Activated CD8-positive, alpha-beta memory T cell treated with anti-CD3 and anti-CD28 coated beads for 24 hours (primary cell): Measurements from ENCODE around the gene ALG2.
"Not testable (repeated sequence)": the region's sequence is repeated elsewhere in the genome, so short reads cannot be mapped to it uniquely, and the experiment has no call there.

Experiments used
- DNase-seq: peaks from one replicate; pipeline ENCODE4 v3.0.0-alpha.2; 2020

ALG2 gene

GRCh38 chr9:99237849-99238248 is 16.1 kb upstream of the ALG2 start:
- not testable (repeated sequence) for DNase-seq

DNA sequence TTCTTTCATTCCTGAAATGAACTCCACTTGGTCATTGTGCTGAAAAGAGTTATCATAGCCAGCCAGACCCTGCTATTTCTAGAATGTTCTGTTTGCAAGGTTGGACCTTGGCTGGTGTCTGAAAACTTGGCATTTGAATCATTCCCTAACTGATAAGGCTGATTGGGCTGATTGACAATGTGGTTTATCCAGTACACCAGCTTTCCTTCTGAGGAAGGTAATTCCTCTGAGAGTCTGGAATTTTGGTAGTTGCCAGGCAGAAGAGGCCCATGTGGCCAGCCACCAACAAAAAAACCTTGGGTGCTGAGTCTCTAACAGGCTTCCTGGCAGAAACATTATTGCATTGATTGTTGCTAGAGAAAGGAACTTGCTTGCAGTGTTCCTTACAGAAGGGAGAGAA is 15.6 kb upstream of the ALG2 start:
- DNase-seq = no peak

GRCh38 chr9:99235926-99236634 is 14.3 kb upstream of the ALG2 start:
- no peak for DNase-seq

DNA sequence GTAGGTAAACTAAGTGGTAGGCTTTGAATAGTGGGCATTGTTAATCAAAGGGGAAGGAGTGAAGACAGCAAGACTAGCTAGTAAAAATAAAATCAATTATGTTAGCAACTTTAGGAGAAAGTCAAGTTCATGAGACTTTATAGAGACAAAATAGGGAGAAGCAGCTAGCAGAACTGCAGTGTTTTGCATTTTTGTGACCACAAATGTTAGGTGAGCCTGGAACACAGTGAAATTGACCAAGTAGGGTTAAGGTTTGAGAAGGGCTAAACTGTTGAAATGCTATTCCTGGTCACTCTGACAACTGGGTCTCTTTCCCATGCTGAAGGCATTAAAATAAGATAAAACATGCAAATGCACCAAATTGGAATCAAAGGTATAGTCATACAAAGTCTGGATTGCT is 13.3 kb upstream of the ALG2 start:
- no peak for DNase-seq

DNA sequence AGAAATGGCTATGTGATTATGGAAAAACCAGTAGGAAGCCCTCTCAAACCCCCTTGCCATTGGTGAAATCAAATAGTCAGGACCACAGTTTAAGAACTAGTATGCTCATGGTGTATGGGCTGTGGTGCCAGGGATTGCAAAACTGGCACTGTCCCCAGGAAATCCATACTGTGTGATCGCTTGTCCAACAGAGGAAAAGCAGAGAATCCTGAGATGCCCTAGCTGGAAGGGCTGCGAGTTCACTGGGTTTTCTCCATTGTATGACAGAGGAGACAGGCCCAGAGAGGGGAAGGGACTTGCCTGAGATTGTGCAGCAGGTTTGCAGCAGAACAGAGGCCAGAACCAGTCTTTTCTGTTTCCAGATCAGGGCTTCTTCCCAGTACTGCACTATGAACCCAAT is 12.9 kb upstream of the ALG2 start:
- no peak for DNase-seq

DNA sequence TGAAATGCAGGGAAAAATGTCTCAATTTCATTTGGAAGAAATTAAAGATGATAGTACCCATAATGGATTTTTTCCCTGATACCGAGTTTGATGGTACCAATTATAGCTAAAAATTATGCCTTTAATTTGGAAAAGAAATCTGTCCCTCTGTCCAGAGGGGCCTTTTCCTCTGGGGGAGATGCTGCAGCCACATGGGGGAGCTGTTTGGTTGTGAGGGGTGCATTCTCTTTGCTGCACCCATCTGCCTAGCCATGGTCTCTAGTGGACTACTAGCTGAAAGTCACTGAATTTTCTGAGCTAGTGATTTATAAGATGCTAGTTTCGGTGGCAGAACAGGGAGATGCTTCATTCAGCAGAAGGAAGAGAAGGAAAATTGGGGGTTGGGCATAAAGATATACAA is 10.0 kb upstream of the ALG2 start:
- no peak for DNase-seq

GRCh38 chr9:99230206-99230605 is 8.5 kb upstream of the ALG2 start:
- DNase-seq = no peak

- DNase-seq = no peak
Observed at GRCh38 chr9:99226054-99226453, 4.3 kb upstream of the ALG2 start.

- no peak for DNase-seq
Observed at GRCh38 chr9:99224445-99224844, 2.7 kb upstream of the ALG2 start.

- DNase-seq = no peak
Observed at GRCh38 chr9:99222416-99223270, 901 bp upstream of the ALG2 start.

GRCh38 chr9:99221266-99221620 is 499 bp downstream of the ALG2 start:
- DNase-seq = no peak

DNA sequence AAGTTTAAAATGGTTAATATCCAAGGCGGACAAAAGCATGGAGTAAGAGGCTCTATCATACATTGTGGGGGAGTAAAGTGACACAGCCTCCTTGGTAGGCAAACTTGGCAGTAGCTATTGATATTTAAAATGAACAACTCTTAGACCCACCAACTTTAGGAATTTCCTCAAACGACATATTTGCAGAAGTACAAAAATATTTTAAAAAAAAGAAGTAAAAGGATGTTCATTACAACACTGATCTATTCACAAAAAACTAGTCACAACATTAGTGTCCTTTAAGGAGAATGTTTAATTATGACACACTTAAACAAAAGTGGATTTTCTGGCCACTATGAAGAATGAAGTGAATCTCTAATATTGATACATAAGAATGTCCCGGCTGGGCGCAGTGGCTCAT is 1.7 kb downstream of the ALG2 start:
- no peak for DNase-seq

GRCh38 chr9:99216073-99216472 is 5.7 kb downstream of the ALG2 start:
- no peak for DNase-seq

- no peak for DNase-seq
Observed at GRCh38 chr9:99213197-99213596, 8.5 kb downstream of the ALG2 start.

- DNase-seq = no peak
Observed at GRCh38 chr9:99211746-99212145, 10.0 kb downstream of the ALG2 start.

DNA sequence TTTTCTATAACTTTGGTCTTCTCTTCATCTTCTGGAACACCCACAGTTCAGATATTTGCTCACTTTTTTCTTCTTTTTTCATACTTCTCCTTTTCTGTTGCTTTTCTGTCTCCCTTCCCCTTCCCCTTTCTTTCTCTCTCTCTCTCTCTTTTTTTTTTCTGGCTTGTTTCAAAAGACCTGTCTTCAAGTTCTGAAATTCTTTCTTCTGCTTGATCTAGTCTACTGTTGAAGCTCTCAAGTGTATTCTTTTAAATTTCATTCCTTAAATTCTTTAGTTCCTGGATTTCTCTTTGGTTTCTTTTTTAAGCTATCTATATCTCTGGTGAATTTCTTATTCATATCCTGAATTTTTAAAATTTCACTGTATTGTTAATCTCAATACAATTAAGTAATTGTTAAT is 11.2 kb downstream of the ALG2 start:
- DNase-seq = no peak

- no peak for DNase-seq
Observed at GRCh38 chr9:99201603-99202002, 20.1 kb downstream of the ALG2 start.

GRCh38 chr9:99199938-99200539 is 21.7 kb downstream of the ALG2 start:
- no peak for DNase-seq

GRCh38 chr9:99197987-99198386 is 23.8 kb downstream of the ALG2 start:
- DNase-seq = no peak

DNA sequence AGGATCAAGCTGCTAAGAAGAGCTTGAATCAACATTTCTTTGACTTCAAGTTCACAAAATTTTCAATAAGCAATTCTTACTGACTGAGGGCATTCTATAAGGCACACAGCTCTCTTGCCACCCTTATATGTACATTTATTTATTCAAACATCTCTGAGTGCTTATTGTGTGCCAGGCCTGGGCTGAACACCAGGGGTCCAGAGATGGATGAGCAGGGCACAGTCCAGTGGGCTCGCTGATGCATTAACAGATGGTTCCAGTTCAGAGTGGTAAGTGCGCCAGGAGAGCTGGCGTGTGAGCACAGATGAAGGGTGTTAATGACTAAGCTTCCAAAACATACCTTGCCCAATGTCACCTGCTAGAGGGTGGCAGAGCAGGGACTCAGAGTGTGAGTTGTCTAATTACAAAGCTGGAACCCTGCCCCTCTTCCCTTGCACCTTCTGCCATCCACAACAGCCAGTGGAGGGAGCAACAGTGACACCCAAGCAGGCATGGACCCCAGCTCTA is 24.6 kb downstream of the ALG2 start:
- no peak for DNase-seq

DNA sequence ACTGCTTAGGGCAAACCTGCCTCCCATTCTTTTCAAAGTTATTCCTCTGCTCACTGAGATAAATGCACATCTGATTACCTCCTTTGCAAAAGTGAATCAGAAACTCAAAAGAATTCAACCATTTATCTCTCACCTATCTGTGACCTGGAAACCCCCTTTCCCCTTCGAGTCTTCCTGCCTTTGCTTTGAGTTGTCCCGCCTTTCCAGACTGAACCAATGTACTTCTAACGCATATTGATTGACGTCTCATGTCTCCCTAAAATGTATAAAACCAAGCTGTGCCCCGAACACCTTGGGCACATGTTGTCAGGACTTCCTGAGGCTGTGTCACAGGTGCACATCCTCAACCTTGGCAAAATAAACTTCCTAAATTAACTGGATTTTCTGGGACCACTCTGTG is 25.3 kb downstream of the ALG2 start:
- DNase-seq = not testable (repeated sequence)

GRCh38 chr9:99193466-99193821 is 28.3 kb downstream of the ALG2 start:
- DNase-seq = no peak

- no peak for DNase-seq
Observed at GRCh38 chr9:99192786-99193465, 28.8 kb downstream of the ALG2 start.
